Measurements from ENCODE around the gene ERMARD.
"Not testable (repeated sequence)": the region's sequence is repeated elsewhere in the genome, so short reads cannot be mapped to it uniquely, and the experiment has no call there.

The ERMARD gene

DNA sequence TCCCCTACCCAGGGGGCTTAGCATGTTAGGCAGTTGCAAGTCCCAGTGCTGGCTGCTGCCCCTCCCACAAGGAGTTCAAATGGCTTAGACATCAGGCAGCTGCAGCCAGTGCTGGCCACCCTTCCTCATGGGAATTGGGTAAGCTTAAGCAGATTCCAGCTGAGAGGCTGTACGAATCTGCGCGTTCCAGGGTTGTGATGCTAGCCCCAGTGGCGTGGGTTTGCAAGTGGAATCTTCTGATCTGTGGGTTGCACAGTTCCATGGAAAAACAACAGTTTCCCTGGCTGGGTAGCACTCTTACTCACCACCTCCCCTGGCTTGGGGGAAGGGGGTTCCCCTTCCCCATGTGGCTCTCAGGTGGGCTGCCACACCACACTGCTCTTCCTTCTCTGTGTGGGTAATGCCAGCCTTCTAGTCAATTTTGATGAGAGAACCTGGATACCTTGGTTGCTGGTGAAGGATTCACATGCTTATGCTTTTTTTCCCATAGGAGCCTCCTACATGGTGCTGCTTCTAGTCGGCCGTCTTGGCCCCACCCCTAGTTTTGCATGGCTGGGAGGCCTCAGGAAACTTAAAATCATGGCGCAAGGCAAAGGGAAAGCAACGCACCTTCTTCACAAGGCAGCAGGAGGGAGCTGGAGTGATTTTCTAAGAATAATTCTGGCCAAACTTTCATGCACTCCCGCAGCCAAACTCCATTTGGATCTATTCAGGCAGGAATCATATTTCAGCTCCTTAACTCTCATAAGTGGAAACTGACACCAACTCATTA, 13.0 kb upstream of the ERMARD start:
- DNase-seq, result no peak

- peak; percentile 14 for DNase-seq
These were observed 12.4 kb upstream of the ERMARD start for GRCh38 chr6:169738976-169739529.

DNA sequence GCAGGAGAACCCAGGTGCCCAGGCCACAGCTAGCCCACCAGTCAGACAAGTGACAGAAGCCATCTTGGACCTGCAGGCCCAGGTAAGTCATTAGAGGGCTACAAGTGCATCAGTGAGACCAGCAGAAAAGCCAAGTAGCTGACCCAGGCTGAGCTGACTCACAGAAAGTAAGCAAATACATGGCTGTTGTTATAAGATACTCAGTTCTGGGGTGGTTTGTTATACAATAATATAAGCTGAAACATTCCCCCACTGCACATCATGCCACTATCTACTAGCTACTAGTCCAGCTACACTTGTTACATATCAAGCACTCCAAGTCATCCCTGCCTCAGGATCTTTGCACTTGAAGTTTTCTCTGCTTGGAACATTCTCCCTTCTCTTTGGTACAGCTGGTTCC, 10.1 kb upstream of the ERMARD start:
- DNase-seq, result no peak

DNA sequence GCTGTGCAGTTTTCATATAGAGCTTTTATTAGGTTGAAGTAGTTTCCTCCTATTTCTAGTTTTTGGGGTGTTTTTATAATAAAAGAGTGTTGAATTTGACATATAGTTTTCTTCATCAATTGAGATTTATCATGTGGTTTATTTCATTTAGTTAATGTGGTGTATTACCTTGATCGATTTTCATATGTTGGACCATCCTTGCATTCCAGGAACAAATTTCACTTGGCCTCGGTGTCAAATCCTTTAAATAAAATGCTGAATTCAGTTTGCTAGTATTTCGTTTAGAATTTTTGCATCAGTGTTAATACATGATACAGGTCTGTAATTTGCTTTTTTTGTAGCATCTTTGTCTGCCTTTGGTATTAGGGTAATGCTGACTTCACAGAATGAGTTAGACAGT, 6.0 kb upstream of the ERMARD start:
- no peak for DNase-seq

GRCh38 chr6:169746556-169746955, 4.9 kb upstream of the ERMARD start:
- DNase-seq, result no peak

- peak; percentile 7 for DNase-seq
These were observed 727 bp downstream of the ERMARD start for GRCh38 chr6:169752074-169752623.

DNA sequence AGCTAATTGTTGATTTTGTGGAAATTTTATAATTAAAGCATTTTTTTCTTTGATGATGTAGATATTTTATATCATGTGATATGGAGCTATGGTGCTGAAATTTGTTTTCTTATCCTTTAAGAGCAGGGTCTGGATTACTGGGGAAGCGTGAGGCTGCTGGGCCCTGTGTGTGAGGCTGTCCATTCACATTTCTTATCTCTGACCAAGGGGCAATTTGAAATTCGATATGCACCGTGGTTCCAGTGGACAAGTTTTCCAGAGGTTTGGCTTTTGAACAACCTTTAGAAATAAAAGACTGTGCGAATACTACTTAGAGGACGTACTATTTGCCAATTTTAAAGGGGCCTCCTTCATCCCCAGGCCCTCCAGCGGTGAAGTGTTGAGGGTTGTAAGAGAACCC, 3.7 kb downstream of the ERMARD start:
- no peak for DNase-seq

DNA sequence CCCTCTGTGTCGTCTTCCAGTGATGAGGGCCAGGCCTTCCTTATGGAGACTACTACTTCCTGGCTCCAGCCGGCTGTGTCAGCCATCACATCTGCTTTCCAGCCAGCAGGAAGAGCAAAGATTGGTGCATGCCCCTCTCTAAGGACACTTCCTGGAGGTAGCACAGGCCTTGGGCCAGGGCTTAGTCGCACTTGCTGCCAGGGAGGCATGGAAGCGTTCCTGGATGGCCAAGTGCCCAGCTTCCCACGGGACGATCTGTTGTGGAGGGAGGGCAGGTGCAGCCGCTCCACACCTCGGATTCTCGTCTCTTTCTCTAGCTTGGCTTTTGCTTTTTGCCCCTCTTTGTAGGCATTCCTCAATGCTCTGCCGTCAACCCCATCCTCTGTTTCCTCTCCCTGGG, 11.9 kb downstream of the ERMARD start:
- DNase-seq, result no peak

DNA sequence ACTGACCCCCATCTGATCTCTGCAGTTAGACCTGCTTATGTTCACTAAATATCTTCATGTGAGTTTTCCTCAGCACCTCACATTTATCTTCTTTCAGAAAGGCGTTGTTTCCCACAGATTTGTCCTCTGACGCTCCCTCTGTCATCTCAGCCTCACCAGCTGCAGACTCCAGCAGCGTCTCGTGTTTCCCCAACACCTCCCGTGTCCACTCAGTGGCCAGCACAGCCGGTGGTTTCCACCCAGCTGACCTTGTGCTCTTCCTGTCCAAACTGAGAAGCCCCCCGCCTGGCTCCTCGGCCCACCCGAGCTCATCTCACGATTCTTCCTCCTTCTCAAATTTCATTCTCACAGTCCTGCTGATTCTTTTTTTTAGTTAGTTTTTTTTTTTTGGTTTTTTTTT, 12.5 kb downstream of the ERMARD start:
- DNase-seq, result no peak

DNA sequence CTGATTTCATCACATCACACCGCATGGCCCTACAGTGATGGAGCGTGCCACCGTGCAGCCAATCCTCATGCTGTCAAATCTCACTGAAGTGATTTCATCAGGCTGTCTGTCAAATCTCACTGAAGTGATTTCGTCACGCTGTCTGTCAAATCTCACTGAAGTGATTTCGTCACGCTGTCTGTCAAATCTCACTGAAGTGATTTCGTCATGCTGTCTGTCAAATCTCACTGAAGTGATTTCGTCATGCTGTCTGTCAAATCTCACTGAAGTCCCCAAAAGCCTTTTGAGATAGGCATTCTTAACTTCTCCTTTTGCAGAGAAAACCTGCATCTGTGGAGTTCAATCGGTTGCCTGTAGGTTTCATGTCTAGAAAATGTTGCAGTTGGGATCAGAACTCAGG, 14.4 kb downstream of the ERMARD start:
- DNase-seq, result not testable (repeated sequence)

GRCh38 chr6:169766232-169766631, 14.8 kb downstream of the ERMARD start:
- no peak for DNase-seq

GRCh38 chr6:169766921-169767736, 15.7 kb downstream of the ERMARD start:
- no peak for DNase-seq

DNA sequence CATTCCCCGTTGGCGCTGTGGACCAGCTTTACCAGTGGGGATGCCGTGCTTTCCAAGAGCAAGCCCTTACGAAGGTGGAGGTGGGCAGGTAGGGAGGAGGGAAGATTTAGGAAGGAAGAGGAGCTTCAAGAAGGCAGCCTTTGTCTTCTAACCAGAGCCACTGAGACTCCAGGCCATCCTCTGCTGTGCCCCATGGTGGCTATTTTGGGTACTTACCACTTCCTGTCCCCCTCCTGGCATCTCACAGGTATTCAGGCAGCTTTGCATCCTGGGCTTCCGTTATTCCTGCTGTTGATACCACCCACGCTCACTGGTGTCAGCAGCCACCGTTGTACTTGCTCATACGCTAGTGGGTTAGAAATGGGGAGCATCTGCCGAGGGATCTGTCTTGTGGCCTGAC, 22.9 kb downstream of the ERMARD start:
- DNase-seq, result no peak

GRCh38 chr6:169775321-169775720, 23.9 kb downstream of the ERMARD start:
- no peak for DNase-seq

GRCh38 chr6:169776379-169776778, 25.0 kb downstream of the ERMARD start:
- no peak for DNase-seq

DNA sequence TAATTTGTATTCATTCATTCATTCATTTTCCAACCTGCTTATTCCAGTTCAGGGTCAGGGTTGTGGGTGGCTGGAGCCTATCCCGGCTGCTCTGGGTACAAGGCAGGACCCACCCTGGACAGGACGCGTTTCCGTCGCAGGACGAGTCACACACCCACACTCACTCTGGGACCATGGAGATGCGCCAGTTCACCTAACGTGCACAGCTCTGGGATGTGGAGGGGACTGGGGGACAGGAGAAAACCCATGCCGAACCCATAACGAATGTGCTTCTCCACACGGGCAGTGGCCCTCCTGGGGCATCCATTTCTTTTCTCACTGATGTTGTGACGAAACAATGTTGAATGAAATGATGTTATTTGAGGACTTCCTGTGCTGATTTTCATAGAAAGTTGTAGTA, 26.5 kb downstream of the ERMARD start:
- no peak for DNase-seq

DNA sequence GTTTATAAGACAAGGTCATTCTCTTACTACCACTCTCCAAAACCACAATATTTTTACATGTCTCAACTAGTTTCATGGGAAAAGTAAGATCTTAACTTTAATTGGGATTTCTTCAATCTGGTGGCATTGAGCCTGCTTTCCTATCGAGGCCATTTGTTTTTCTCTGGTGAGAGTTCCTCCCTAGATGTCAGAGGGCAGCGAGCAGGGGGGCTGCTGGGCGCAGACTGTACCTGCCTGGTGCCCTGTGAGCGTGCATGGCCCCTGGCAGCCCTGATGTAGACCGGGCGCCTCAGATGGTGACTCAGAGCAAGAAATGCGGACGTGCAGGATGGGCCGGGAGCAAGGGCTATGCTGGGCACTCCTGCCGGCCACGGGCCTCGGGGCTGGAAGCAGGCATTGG, 27.2 kb downstream of the ERMARD start:
- no peak for DNase-seq

GRCh38 chr6:169779092-169779815, 27.8 kb downstream of the ERMARD start:
- no peak for DNase-seq

DNA sequence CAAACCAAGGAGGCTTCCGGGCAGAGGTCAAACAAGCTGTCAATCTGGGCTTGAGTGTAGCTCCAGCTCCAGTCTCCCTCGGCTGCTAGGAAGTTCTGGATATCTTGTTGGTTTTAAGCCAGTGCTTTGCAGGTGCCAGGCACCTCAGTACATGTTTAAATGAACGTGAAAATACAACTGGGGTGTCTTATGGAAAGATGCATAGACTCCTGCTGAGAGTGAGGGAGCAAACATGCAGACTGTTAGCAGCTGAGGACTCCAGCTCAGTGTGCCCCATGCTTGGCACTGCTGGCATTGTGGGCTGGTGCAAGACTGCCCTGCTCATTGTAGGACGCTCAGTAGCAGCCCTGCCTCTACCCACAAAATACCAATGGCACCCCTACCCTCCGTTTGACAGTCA, 28.5 kb downstream of the ERMARD start:
- DNase-seq, result no peak

DNA sequence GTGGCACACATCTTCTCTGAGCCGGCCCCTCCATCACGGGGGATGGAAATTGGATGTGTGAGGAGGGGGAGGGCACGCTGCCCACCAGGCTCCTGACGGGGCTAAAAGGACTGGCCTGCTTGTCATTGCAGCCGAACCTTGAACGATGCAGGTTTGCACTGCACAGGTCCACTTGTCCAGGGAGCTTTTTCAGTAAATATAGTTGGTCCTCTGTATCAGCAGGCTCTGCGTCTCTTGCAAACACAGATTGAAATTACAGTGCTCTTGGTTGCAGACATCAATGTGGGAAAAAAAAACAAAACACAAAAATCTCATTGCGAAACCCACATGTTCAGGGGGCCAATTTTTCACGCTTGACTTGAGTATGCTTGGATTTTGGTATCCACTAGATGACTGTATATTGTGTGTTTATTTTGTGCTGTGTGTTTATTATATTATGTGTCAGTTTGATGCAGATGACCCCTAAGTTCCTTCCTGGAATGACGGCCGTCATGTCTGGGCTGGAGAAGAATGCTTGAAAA, 29.2 kb downstream of the ERMARD start:
- DNase-seq, result no peak

- DNase-seq, result no peak
These were observed 31.5 kb downstream of the ERMARD start for GRCh38 chr6:169782966-169783365.

DNA sequence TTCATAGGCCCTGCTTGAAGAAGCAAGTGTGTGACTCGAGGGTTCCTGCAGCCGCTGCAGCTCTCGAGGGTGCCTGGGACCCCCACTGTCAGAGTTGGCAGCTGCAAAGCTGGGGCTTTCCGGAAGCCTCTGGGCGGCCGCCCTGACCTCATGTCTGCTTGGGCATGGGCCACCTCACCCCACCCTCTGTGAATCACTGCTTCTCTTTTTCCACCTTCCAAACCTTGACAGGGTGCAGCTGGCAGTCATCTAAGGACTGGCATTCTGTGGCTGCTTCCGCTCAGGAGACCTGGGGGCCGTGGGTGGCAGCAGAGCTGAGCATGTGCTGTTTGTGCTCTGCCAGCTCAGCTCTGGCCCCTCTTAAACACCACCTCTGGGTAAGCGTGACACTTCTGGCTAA, 32.0 kb downstream of the ERMARD start:
- DNase-seq, result no peak
